ENCODE results near the gene NEURL2. TPM values are rescaled to one million over a fixed set of nuclear protein-coding genes. Genes with fewer than 3 reads are reported as not detected.

Gene NEURL2
- total RNA-seq, 1 donor from 2014 or later, result 0.24 TPM

GRCh38 chr20:45911486-45912343 lies 20.7 kb upstream of the NEURL2 start, which contains the start of gene PLTP:
TSS of gene PLTP (minus strand) at chr20:45912155. CDS start at chr20:45911452, 703 bp downstream.
- H3K4me3 ChIP-seq, result peak within 1 kb of the TSS; percentile 68
- H3K9me3 Mint-ChIP-seq, result no peaks in the 10 kb centered on the region
- peak; percentile 89 for DNase-seq (ENCODE audit: low spot score)

GRCh38 chr20:45910670-45911485 lies 19.9 kb upstream of the NEURL2 start:
- Histone ChIP-seq H3K36me3 (no peaks in the 10 kb centered on the region), H2AFZ (replicated peaks) (no peak overlapping the region), H3K79me2 (ENCODE audit: low read depth) (peaks cover 7% of the 10 kb centered on the region), H3K27me3 (peaks cover 4% of the 10 kb centered on the region), H3K4me1 (peaks cover 5% of the 10 kb centered on the region), H4K20me1 (ENCODE audit: low read depth) (no peaks in the 10 kb centered on the region), H3K9me3 (ENCODE audit: low read depth) (no peaks in the 10 kb centered on the region), H3K27ac (no peak overlapping the region), H3K9ac (no peak overlapping the region), H3K4me2 (peak overlapping the region; percentile 88), H3F3A (ENCODE audit: low read depth) (peaks cover 9% of the 10 kb centered on the region), H3K4me3 (peak overlapping the region; percentile 68)
- Mint-ChIP-seq H3K27me3 (ENCODE audit: insufficient read depth, low read depth) (peaks cover 3% of the 10 kb centered on the region), H3K4me1 (peaks cover 28% of the 10 kb centered on the region), H3K36me3 (peaks cover 12% of the 10 kb centered on the region), H3K27ac (peak overlapping the region; percentile 95), H3K9me3 (no peaks in the 10 kb centered on the region), H3K4me3 (peak overlapping the region; percentile 92)
- TF ChIP-seq CTCF (IDR thresholded peaks at IDR 0.05) (no peak), EZH2 (IDR thresholded peaks at IDR 0.05) (no peak), EZH2phosphoT487 (IDR thresholded peaks at IDR 0.05) (no peak)
- peak; percentile 100 for DNase-seq (ENCODE audit: low spot score)

More at GRCh38 chr20:45911486-45912343, 20.7 kb upstream of the NEURL2 start, which contains the start of gene PLTP:
- Histone ChIP-seq H3K9ac (no peak within 1 kb of the TSS), H4K20me1 (ENCODE audit: low read depth) (no peaks in the 10 kb centered on the region), H3K27ac (no peak within 1 kb of the TSS), H3K4me2 (peak within 1 kb of the TSS; percentile 88), H3K79me2 (ENCODE audit: low read depth) (peaks cover 7% of the 10 kb centered on the region), H3F3A (ENCODE audit: low read depth) (peaks cover 9% of the 10 kb centered on the region), H3K9me3 (ENCODE audit: low read depth) (no peaks in the 10 kb centered on the region), H2AFZ (replicated peaks) (peak within 1 kb of the TSS; percentile 48), H3K36me3 (no peaks in the 10 kb centered on the region), H3K27me3 (peaks cover 4% of the 10 kb centered on the region), H3K4me1 (peaks cover 5% of the 10 kb centered on the region)
- H3K4me3 Mint-ChIP-seq, result peak within 1 kb of the TSS; percentile 92
- H3K27me3 Mint-ChIP-seq (ENCODE audit: insufficient read depth, low read depth), result peaks cover 3% of the 10 kb centered on the region
- H3K27ac Mint-ChIP-seq, result peak within 1 kb of the TSS; percentile 95
- H3K36me3 Mint-ChIP-seq, result peaks cover 10% of the 10 kb centered on the region
- TF ChIP-seq EZH2phosphoT487 (IDR thresholded peaks at IDR 0.05), result no peak
- no peak for TF ChIP-seq EZH2 (IDR thresholded peaks at IDR 0.05)
- TF ChIP-seq CTCF (IDR thresholded peaks at IDR 0.05), result no peak
- peaks cover 28% of the 10 kb centered on the region for H3K4me1 Mint-ChIP-seq

- Histone ChIP-seq H3K9ac (no peak overlapping the region), H3K4me2 (peak overlapping the region; percentile 29), H3K36me3 (no peaks in the 10 kb centered on the region), H3K27me3 (peaks cover 4% of the 10 kb centered on the region), H3K27ac (no peak overlapping the region), H2AFZ (replicated peaks) (no peak overlapping the region), H4K20me1 (ENCODE audit: low read depth) (no peaks in the 10 kb centered on the region), H3K9me3 (ENCODE audit: low read depth) (no peaks in the 10 kb centered on the region), H3K79me2 (ENCODE audit: low read depth) (peaks cover 7% of the 10 kb centered on the region), H3K4me1 (peaks cover 5% of the 10 kb centered on the region), H3F3A (ENCODE audit: low read depth) (peaks cover 9% of the 10 kb centered on the region), H3K4me3 (peak overlapping the region; percentile 19)
- Mint-ChIP-seq H3K4me1 (peaks cover 28% of the 10 kb centered on the region), H3K9me3 (no peaks in the 10 kb centered on the region), H3K4me3 (peak overlapping the region; percentile 92), H3K27ac (peak overlapping the region; percentile 54), H3K27me3 (ENCODE audit: insufficient read depth, low read depth) (peaks cover 5% of the 10 kb centered on the region), H3K36me3 (peaks cover 15% of the 10 kb centered on the region)
- TF ChIP-seq CTCF (IDR thresholded peaks at IDR 0.05), result no peak
- TF ChIP-seq EZH2phosphoT487 (IDR thresholded peaks at IDR 0.05), result no peak
- no peak for TF ChIP-seq EZH2 (IDR thresholded peaks at IDR 0.05)
- no peak for DNase-seq (ENCODE audit: low spot score)
These were observed 19.0 kb upstream of the NEURL2 start for GRCh38 chr20:45909817-45910669.
